ENCODE results near the gene SPAG6.
"Not testable (repeated sequence)": the region's sequence is repeated elsewhere in the genome, so short reads cannot be mapped to it uniquely, and the experiment has no call there.

The SPAG6 gene

DNA sequence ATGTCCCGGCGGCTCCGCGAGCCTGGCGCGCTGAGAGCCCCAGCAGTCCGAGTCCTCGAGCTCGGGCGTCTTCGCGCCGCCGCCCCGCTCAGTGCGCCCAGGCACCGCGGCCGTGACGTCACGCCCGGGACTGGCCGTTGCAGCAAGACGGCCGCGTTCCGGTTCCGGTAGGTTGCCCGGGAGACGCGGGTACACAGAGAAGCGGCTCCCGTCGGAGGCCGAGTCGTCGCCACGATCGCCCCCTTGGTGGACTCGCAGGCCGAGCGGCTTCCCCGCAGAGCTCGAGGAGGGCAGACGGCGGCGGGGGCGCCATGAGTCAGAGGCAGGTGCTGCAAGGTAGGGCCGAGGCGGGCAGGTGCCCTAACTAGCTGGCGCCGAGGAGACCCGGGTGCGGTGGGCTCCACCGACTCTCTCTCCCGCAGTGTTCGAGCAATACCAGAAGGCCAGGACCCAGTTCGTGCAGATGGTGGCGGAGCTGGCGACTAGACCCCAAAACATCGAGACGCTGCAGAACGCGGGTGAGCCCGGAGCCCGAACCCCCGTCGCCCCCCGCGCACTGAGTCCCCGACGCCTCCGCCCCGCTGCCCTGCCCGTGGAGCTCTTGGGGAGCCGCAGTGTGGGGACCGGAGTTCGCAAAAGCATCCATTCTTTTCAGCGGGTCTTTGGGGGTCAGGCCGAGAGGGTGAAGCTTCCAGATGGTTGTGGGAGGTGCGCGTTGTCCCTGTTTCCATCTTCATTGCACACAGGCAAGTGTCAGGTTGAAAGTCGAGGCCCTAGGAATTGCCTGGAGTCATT is at the start of gene SPAG6:
Gene SPAG6 (plus strand): TSS at position 196 of the 795 bp plus-strand sequence. CDS start 116 bp downstream, at position 312.
- DNase-seq (ENCODE audit: low read depth, low spot score), result no peak

GRCh38 chr10:22301193-22301592 is 44.1 kb upstream of the SPAG6 start:
- DNase-seq (ENCODE audit: low read depth, low spot score), result no peak

- no peak for DNase-seq (ENCODE audit: low read depth, low spot score)
These were observed 41.8 kb upstream of the SPAG6 start for GRCh38 chr10:22303461-22303860.

DNA sequence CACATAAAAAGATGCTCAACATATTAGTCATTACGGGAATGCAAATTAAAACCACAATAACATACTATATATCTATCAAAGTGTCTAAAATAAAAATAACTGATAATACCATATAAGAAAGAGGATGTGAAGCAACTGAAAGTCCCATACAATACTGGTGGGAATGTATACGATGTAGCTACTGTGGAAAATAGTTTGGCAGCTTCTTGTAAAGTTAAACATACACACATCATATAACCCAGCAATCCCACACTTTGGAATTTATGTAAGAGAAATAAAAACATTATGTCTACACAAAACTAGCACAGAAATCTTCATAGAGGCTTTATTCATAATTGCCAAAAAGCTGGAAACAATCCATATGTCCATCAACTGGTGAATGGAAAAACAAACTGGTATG is 39.6 kb upstream of the SPAG6 start:
- no peak for DNase-seq (ENCODE audit: low read depth, low spot score)

DNA sequence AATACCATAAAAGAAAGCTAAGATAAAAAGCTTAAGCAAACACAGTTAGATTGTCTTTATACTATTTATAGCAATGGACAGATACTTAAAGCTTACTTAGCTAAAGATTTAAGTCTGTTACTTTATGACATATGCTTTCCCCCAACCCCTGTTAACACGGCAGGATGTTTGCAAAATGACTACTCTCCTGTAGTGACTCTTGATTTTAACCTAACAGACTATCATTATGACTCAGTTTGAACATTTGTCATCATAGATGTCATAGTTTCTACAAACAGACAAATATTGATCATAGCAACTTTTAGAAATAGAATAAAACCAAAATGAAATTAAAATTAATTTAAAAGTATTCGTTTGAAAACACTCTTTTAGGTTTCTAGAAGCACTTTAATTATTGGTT is 36.9 kb upstream of the SPAG6 start:
- DNase-seq (ENCODE audit: low read depth, low spot score), result no peak

DNA sequence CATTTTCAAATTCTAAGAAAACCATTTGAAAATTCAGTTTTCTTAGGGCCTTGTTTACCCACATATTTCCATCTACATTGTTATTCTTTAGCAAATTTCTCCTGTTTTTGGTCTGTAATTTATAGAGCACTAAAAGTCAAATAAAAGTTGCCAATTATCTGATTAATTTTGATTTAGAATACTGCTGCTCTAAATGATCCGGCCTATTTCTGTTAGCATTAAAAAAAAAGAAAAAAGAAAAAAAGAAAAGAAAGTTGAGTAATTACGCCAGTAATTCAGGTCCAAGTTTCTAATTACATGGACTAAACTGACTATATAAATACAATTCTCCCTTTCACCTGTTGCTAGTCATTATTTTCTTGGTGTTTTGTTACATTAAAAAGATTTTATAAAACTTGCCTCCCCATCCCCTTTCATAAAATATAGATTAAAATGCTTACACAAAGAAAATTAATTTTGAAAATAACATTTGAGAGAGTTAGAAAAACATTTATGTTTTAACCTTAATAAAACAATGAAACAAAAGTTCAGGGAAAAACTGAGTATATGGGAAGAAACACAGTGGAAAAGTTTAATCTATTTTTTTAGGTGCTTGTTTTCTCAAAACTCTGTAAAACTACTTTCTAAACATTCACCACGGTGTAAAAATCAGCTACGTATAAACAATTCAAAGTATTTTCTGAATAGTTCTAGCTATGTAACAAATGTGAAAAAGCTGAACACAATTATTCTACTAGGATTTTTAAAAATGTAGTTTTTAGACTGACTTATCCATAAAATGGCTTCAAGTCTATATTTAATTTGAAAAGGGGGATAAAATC is 35.9 kb upstream of the SPAG6 start:
- DNase-seq (ENCODE audit: low read depth, low spot score), result no peak

DNA sequence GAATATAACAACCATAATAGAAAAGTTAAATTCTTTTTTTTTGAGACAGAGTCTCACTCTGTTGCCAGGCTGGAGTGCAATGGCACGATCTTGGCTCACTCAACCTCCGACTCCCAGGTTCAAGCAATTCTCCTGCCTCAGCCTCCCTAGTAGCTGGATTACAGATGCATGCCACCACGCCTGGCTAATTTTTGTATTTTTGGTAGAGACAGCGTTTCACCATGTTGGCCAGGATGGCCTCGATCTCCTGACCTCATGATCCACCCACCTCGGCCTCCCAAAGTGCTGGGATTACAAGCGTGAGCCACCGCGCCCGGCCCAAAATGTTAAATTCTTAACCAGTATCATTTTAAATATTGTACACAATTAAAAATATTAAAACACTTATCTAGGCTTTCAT is 35.3 kb upstream of the SPAG6 start:
- not testable (repeated sequence) for DNase-seq (ENCODE audit: low read depth, low spot score)

GRCh38 chr10:22310928-22311327 is 34.4 kb upstream of the SPAG6 start:
- DNase-seq (ENCODE audit: low read depth, low spot score), result no peak

- no peak for DNase-seq (ENCODE audit: low read depth, low spot score)
These were observed 30.4 kb upstream of the SPAG6 start for GRCh38 chr10:22314852-22315251.

DNA sequence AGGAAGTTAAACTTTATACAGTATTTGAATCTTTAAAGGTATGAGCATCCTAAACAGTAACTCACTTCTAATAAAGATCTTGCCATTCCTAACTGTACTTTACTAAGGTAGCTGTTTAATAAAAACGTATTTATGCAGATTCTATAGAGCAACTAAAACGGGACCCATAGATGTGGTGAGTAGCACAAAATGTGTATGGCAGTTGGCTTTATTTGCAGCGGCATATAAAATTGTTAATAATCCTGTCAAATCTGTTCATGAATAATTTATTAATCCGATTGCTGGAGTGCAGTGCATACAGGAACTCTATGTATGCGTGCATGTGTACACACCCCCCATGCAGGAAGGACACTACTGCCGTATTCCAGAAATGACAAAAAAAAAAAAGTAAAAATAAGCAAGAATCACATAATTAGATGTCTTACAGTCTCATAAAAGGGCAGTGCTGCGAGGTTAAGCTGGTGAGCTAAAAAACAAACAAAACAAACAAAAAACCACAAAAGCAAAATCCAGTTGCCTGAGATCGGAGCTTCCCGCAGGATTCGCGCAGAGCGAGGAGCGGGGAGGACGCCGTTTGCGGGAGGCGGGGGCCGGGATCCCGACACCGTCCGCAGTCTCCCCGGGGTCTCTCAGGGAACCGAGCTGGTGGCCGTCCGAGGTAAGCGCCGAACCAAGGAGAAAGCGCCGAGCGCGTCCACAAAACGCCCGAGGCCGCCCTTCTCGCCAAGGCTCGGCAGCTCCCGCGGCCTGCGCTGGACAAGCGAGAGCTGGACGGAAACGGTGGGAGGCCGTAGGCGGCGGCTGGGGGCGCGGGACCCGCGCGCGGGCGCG is 29.6 kb upstream of the SPAG6 start:
- DNase-seq (ENCODE audit: low read depth, low spot score), result no peak

- no peak for DNase-seq (ENCODE audit: low read depth, low spot score)
These were observed 28.8 kb upstream of the SPAG6 start, which contains the start of gene COMMD3 for GRCh38 chr10:22316286-22317075. TSS of gene COMMD3 (plus strand) at chr10:22316388. CDS start at chr10:22316418, 30 bp downstream.

GRCh38 chr10:22317076-22317370 is 28.3 kb upstream of the SPAG6 start:
- DNase-seq (ENCODE audit: low read depth, low spot score), result no peak

GRCh38 chr10:22317771-22318565 is 27.3 kb upstream of the SPAG6 start:
- no peak for DNase-seq (ENCODE audit: low read depth, low spot score)

- no peak for DNase-seq (ENCODE audit: low read depth, low spot score)
These were observed 26.5 kb upstream of the SPAG6 start for GRCh38 chr10:22318772-22319171.

GRCh38 chr10:22319547-22319979 is 25.7 kb upstream of the SPAG6 start:
- DNase-seq (ENCODE audit: low read depth, low spot score), result no peak

DNA sequence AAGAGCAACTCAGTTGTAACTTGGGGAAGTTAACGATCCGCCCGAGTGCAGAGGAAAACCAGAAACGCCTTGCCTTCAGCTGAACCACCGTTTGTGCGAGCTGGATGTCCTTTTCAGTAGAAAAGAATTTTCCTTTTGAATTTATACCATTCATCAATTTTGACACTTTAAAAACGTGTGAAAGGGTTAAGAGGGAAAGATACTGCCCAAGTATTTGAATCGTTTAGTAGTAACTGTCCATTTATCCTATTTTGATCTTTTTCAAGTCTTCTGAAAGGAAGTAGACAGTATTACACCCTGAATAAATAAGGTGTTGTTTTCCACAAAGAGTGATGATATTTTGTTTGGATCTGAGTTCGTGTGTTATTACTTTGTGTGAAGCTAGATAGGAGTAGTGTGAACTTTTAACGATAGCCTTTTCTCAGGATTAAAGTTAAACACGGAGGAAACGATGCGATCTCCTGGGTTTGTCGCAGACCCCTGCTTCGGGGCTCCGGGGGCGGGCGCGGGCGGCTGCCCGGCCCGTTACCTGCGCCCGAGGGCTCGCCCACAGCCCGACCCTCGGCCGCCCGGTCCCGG is 25.2 kb upstream of the SPAG6 start:
- DNase-seq (ENCODE audit: low read depth, low spot score), result no peak

DNA sequence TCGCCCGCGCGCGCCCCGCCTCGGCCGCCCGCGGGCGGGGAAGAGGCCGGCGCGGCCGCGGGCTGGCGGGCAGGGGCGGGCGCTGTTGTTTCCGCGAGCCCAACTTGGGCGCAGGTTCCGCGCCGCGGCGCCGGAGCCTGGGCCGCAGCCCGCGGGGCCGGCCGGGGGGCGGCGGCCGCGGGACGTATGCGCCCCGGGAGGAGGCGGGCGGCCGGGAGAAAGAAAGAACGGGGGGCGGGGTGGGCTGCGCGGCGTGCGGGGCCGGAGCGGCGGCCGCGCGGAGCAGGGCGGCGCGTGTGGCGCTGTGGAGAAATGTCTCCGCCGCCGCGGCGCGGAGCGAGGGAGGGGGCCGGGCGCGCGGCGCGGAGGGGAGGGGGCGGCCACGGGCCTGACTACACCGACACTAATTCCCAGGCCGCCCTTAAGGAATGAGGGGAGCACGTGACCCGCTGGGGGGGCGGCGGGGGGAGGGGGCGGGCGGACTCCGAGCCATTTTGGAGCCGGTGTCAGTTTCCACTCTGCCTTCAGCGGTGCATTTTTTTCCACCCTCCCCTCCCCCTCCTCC is 24.6 kb upstream of the SPAG6 start, which contains the start of gene BMI1:
Gene BMI1 (plus strand): TSS at position 509 of the 565 bp plus-strand sequence. CDS start 5,351 bp downstream, outside the sequence.
- DNase-seq (ENCODE audit: low read depth, low spot score), result no peak

DNA sequence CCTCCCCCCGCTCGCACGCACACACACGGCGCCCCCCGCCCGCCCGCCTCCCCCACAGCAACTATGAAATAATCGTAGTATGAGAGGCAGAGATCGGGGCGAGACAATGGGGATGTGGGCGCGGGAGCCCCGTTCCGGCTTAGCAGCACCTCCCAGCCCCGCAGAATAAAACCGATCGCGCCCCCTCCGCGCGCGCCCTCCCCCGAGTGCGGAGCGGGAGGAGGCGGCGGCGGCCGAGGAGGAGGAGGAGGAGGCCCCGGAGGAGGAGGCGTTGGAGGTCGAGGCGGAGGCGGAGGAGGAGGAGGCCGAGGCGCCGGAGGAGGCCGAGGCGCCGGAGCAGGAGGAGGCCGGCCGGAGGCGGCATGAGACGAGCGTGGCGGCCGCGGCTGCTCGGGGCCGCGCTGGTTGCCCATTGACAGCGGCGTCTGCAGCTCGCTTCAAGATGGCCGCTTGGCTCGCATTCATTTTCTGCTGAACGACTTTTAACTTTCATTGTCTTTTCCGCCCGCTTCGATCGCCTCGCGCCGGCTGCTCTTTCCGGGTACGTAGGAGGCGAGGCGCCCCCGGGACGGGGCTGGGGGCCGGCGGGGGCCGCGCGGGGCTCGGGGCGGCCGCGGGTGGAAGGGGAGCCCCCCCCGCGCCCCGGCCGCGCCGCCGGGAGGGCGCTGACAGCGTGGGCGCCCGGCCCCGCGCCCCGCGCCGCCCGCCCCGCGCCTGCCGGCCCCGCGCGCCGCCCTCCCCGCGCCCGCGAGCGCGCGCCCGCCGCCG is 24.0 kb upstream of the SPAG6 start:
- DNase-seq (ENCODE audit: low read depth, low spot score), result no peak

All from smooth muscle cell of the brain vasculature (primary cell).